GM21723 (cell line): ENCODE measurements around the gene CFI.
"Not testable (repeated sequence)": the region's sequence is repeated elsewhere in the genome, so short reads cannot be mapped to it uniquely, and the experiment has no call there.

Source experiments
- ATAC-seq: cut with Tn5 transposase; IDR thresholded peaks from one replicate; pipeline ENCODE4 v1.9.1; 2021; ENCODE audit warnings: mild to moderate bottlenecking, moderate library complexity; ENCODE audit not compliant: unreplicated experiment

CFI gene

DNA sequence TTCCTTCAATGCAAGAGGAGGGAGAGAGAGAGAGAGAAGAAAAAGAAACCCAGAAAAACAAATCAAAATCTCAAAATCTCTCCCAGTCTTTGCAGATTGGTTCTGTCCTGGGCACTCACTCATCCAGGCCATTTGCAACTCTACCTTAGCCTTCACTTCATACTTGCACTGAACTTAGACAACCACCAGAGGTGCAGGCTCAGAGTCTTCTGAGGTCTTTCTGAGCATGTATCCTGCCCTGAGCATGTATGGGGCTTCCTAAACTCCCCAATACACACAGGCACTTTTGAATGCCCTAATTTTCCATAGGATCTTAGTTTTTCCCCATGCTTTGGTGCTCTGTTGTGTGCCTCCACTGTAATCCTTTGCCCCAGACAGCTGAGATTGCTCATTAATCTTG is 2.9 kb downstream of the CFI start:
- ATAC-seq = no peak

DNA sequence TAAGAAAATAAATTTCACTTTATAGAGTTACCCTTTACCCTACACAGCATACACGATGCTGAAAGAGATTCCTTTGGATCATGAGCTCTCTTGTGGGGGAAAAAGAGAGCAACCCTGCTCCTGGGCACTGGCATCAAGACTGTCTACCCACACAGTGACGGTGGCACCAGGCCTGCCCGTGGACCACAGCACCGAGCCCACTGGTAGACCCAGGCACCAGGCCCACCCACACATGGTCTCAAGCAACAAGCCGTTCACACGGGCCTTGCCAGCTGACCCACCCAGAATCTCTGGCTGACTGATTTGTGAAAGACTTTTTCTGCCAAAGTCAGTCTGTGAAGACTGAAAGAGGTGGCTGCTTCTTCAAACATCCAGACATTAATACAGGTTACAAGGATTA is 6.7 kb downstream of the CFI start:
- no peak for ATAC-seq

DNA sequence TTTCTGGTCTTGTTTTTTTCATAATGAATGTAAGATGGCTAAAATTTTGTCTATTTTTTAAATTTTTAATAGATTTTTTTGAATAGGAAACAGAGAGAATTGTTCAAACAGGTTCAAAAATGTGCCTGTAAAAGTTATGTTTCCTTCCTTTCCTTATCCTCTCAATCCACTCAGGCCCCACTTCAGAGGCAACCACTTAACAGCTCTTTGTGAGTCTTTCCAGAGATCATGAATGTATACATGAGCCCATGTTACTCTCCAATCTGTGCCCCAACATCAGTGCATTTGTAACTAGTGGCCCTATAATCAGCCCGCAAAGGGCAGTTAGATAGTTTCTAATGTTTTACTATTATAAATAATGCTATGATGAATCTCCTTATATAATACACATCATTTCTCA is 14.0 kb downstream of the CFI start:
- ATAC-seq = no peak

DNA sequence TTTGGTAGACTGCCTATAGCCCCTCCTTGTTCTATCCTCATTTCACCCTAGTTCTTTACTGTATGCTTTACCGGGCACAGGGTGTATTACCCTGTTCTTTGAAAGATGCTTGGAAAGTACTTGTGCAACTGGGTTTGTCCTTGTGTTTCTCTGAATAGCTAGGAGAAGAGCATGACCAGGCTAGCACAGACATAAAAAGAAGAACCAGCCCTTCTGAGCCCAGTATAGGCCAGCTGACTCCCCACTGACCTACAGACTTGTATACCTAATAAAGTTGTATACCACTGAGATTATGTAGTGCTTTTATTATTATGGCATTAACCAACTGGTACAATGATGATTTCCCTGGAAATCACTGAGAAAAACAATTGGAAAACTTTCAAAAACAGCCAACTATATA is 15.0 kb downstream of the CFI start:
- no peak for ATAC-seq

DNA sequence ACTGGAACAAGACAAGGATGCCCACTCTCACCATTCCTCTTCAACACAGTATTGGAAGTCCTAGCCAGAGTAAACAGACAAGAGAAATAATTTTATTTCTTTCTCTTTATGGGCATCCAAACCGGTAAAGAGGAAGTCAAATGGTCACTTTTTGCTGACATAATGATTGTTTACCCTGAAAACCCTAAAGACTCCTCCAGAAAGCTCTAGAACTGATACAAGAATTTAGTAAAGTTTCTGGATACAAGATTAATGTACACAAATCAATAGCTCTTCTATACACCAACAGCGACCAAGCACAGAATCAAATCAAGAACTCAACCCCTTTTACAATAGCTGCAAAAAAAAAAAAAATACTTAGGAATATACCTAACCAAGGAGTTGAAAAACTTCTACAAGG is 19.7 kb downstream of the CFI start:
- ATAC-seq = not testable (repeated sequence)

DNA sequence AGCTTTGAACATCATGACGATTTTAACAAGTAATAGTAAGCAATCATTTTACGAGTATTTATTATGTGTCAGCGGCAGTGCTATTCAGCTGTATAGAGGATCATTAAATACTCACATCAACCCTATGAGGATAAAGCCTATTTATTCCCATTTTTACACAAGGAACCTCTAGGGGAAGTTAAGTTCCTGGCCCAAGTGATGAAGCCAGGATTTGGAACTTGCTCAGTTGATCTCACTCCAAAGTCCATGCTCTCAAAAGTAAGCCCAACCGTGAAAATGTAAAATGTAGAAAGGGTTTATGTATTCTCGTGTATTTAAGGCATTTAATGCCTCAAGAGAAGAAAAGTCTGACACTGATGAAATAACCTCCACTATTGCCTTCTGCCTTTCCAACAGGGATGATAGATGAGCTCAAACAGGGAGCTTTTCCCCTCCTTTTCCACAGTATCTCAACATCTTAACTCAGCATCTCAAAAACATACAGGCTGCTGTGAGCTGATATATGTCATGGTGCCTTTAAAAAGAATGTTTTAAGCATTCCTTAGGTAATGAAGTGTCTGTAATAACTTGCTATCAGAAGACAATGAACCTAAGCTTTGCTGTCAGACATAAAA is 36.9 kb downstream of the CFI start:
- ATAC-seq = no peak

DNA sequence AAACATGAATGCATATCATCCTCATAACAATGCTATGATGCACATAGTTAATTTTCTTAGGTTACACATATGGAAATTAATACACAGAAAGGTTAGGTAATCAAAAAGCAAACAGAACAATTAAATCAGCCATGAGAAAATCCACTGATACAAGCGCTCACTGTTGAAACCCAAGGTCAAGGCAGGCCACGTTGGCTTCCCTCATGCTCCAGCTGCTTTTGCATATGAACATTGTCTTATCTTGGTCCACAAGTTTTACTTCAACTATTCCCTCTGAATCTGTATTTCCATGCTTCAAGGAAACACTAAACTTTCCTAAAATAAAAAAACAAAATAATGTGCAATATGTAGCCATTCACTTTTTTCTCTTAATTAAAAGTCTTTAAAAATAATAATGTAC is 37.4 kb downstream of the CFI start:
- ATAC-seq = no peak

DNA sequence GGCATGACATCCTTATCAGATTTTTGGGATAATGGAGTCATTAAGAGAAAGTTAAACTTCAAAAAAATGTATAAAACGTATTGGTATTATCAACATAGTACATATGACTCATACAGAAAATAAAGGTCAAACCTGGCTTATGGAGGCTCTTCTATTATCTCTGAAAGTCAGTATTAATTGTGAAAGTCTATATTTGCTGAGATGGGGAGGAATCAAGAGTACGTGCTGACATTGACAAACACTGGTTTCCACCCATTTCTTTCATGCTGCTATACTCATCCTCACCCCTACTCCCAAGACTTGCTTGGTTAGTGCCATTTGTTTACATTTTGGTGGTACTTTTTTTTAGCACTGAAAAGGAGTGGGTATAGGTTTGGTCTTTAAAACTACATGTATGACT is 41.1 kb downstream of the CFI start:
- ATAC-seq = no peak

DNA sequence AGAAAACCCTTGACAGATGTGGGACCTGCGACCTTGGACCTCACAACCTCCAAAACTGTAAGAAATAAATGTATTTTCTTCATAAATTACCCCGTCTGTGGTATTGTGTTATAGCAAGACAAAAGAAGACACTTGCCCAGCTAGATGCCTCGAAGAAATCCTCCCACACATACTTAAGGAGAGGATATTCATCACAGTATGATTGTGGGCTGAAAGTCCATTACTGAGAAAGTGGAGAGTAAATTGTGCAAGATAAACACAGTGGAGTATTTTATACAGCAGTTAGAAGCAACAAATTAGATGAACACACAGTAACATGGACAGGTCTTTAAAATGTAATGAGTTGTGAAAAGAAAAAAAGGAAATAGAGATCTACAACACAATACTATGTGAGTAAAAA is 46.1 kb downstream of the CFI start:
- no peak for ATAC-seq

DNA sequence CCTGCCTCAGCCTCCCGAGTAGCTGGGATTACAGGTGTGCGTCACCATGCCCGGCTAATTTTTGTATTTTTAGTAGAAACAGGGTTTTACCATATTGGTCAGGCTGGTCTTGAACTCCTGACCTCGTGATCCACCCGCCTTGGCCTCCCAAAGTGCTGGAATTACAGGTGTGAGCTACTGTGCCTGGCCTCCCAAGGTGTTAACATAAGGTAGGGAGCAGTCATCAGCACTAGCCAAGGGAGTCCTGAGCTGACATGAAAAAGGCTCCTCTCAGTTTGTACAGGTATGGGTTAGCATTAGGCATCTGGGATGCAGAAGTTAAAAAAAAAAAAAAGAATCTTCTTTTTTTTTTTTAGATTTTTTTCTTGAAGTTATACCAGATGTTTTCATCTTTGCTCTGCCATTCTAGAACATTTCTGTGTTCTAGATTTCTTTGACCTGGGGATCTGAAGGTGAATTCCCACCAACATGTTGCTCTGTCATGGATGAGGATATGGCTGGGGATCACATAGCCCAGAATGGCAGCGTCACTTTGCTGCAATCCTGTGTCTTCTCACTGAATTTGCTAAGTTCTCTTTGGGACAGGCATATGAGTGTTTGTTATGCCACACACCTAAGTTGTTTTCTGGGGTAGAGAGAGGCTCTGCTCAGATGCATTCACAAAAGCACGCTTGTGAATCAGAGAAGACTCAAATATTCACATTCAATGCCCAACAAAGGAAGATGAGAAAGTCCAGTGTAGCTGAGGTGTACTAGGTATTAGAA is 47.5 kb downstream of the CFI start:
- ATAC-seq = no peak

DNA sequence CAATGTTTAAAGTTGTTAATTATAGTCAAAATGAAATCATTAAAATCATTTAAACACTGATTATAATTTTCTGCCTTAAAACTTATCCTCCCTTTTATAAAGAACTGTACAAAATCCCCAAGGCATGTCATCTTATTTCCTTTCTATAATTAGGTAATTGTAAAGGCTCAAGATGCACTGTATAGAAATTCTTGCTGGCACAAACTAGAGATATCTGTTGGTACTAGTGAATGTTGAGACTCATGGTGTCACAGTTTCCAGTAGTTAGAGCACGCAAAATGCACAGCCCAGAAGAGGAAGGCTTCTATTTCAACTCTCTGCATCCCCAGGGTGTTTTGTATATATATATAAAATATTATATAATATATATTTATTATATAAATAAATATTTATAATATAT is 49.3 kb downstream of the CFI start:
- no peak for ATAC-seq

DNA sequence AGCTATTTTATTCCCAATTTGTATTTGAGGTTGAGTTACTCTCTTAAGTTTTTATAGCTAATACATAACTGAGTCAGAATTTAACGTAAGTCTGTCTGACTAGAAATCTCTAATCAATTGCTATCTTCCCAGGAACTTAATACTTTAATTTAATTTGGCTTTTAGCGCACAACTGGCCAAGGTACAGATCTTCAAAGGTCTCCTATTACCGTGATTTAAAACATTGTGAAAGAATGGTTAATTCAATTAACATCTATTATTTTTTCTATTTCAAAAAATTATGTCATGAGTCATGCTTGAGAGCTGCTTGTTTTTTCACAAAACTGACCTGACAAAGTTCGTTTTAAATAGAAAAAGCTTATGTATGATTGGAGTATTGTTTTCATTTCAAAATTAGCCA is 49.9 kb downstream of the CFI start:
- no peak for ATAC-seq

DNA sequence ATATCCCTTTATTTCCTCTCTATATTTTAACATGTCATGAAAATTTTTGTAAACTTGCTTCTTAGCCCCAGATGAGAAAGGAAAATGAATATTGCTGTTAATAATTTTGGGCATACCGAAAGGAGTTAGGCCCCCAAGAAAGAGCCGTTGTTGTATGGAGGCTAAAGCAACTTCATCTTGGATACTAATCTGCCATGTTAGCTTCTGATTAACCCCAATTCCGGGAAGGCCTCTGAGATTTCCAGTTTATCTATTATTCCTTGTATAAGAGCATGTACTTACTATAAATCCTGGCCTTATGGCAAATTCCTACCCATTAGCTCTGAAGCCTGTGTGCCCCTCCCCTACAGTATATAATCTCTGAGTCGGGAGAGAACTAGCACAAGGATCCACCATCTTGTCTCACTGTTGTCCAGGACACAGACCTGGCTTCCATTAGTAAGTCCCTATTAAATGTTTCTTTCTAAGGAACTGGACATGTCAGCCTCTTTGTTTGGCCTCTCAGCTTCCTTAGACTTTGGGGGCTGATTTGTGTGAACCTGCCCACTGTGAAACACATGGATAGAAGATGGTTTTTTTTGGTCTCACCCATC is 51.1 kb downstream of the CFI start:
- ATAC-seq = no peak

DNA sequence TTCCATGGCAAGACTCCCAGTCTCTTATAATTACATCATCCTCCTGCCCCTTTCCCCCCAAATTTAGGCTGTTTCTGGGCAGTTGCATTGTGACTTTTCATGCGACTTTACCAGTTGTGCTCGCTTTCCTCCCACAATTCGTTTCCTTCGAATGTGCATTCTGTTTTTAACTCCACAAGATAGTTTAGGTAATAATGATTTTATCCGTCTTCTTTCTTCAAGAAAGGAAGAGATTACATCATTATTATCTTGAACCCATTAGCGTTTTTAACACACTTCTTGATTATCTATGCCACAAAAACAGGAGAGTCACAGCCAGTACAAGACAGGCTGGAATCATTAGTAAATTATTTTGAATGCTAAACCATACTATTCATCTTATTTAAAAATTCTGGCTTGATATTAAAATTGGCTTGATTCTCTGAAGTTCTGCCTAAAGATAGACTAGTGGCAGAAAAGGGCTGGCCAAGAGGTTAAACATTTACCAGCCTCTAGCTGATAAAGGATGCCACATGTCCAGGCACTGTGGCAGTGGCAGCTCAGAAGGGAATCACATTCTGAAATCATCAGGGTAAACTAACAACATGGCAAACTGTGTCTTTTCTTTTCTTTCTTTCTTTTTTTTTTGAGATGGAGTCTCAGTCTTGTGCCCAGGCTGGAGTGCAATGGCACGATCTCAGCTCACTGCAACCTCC is 52.3 kb downstream of the CFI start:
- no peak for ATAC-seq

DNA sequence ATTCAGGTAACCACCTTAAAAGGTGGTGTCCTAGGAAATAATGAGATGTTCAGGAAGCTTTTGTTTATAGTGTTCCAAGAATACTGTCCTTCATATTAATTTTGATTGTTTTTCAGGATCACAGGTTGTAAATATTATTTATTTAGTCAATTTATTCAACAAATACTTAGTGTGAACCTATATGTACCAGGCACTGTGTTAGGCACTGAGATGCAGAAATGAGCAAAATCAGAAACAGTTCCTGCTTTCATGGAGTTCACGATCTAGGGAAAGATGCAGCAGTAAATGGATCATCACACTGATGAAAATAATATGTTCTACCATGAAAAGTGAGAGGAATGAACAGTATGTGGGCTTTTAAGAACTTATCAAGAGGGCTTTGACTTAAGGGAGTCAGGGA is 53.7 kb downstream of the CFI start:
- no peak for ATAC-seq

DNA sequence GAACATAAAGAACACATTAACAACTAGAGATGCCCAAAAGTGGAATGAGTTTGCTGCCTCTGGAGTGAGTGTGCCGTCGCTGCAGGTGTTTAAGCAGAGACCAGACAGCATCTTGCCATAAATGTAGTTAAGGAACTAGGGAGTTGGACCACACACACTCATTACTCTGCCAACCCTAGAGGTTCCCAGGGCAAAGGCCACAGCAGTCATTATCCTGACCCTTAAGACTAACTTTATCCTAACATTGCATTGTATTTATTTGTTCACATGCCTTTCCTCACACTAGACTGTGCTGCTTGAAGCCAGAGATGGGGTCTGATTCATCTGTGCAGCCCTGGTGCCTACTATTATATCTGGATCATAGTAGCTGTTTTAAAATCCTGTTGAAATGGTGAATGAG is 55.1 kb downstream of the CFI start:
- no peak for ATAC-seq

DNA sequence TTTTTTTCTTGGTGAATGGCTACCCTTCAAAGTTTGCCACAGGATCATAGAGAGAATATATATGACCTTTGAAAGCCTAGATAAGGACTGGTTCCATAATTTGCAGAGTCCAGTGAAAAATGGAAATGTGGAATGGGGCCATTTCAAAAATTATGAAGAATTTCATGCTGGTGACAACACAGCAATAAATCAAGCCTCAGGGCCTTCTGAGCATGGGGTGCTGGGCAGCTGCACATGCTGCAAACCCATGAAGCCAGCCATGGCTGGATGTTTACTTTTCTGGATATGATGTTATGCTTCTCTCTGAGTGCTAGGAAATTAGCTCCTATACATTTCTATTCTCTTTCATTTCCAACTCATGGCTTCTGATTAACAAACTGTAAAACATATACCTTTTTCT is 56.0 kb downstream of the CFI start:
- ATAC-seq = no peak

DNA sequence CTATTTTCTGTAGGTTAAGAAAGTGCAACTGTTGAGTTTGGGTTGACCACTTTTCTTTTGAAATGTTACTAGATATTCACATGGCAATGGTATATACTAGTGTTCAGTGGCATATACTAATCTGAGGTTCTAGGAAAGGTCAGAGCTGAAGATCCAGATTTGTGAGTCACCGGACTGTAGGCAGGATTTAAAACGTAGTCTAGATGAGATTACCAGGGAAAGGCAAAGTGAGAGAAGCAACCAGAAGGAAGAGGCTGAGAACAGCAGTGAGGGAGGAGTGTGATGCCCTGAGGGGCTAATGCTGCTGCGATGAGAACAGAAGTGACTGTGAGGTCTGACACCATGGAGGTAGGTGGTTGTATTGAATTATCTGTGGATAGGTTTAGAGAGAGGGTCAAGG is 62.3 kb downstream of the CFI start:
- no peak for ATAC-seq

DNA sequence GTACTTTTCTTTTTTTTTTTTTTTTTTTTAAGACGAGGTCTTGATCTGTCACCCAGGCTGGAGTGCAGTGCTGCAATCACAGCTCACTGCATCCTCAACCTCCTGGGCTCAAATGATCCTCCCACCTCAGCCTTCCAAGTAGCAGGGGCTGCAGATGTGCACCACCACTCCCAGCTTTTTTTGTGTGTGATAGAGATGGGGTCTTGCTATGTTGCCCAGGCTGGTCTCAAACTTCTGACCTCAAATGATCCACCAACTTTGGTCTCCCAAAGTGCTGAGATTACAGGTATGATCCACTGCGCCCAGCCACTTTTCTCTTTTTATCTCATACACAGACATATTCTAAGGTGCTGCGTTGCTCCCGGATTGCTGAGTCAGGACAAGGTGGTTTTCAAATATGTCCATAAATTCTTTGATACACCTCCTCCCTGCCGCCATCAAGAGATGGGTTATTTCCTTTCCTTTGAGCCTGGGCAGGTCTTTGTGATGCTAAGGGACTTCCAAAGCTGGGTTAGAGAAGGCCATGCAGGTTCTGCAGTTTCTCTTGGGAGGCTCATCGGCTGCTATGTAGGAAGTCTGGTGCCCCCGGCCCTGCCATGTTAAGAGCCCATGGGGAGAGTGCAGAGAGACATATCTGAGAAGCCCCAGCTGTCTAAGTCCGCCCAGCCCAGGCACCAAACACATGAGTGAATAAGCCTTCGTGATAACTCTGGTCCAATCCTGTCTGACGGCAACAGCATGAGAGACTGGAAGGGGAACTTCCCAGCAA is 63.5 kb downstream of the CFI start:
- no peak for ATAC-seq

DNA sequence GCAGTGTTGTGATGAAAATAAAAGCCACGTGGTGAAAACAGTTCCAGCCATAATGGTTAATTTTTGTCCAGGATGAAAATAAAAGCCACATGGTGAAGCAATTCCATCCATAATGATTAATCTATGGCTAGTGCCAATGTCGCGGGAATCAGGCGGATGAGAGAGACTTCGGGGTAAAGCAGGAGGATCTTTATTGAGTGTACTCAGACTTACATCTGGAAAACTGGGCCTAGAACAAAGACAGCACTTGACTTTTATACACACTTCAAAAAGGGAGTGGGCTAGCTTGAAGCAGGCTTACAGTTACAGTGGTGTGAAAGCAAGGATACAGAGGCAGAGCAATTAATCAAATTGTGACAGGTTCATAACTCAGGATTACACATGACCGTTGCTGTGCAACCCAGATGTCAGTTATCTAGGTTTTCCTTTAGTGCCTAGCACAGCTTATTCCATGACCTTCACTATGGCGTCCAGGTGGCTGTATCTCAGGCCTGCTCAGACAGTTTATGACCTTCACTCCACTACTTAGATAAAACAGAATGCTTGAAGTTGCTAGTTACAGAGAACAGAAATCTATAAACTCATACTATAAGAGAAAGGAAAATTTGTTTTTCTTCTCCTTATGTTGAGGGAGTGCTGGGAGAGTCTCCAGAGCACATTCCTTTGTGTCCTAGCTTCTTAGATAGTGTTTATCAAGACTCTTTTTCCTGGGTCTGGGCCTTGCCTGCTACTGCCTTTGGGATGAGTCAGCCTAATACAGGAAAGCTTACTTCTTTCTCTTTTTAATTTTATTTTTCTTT is 66.0 kb downstream of the CFI start:
- no peak for ATAC-seq
